KMS-11 (cell line): ENCODE measurements around the gene MAP7.

ENCODE experiments used
- H2AFZ ChIP-seq: fragments of 200-600 bp; sonication (generic); 2 replicates; pipeline ENCODE4 v1.6.1; 2016; ENCODE audit warnings: antibody characterized with exemption, mixed run types, low read depth
- H3K27ac ChIP-seq: fragments of 200-600 bp; sonication (generic); 2 replicates; pipeline ENCODE4 v1.6.1; 2016; ENCODE audit warnings: mild to moderate bottlenecking, mixed run types
- H3K27me3 ChIP-seq: fragments of 200-600 bp; sonication (generic); 2 replicates; pipeline ENCODE4 v1.6.1; 2017; ENCODE audit warnings: mild to moderate bottlenecking, low read depth, mixed run types, moderate library complexity; ENCODE audit not compliant: insufficient read depth
- H3K36me3 ChIP-seq: fragments of 200-600 bp; sonication (generic); 2 replicates; pipeline ENCODE4 v1.6.1; 2017; ENCODE audit warnings: mild to moderate bottlenecking, mixed run types; ENCODE audit not compliant: insufficient read depth
- H3K4me1 ChIP-seq: fragments of 200-600 bp; sonication (generic); 2 replicates; pipeline ENCODE4 v1.6.1; 2016; ENCODE audit warnings: mild to moderate bottlenecking, low read depth, mixed run types; ENCODE audit not compliant: poor library complexity, severe bottlenecking
- H3K4me2 ChIP-seq: fragments of 200-600 bp; sonication (generic); 2 replicates; pipeline ENCODE4 v1.7.0; 2016; ENCODE audit warnings: mild to moderate bottlenecking, mixed run types
- H3K4me3 ChIP-seq: fragments of 200-600 bp; sonication (generic); IDR thresholded peaks from 2 replicates; pipeline ENCODE4 v1.6.1; 2017; ENCODE audit warnings: low read depth, low read length, mixed read lengths; ENCODE audit not compliant: insufficient read depth
- H3K79me2 ChIP-seq: fragments of 200-600 bp; sonication (generic); 2 replicates; pipeline ENCODE4 v1.6.1; 2016; ENCODE audit warnings: low read depth, mixed run types; ENCODE audit not compliant: insufficient read depth
- H3K9ac ChIP-seq: fragments of 200-600 bp; sonication (generic); 2 replicates; pipeline ENCODE4 v1.6.1; 2016; ENCODE audit warnings: mild to moderate bottlenecking, mixed run types
- H4K20me1 ChIP-seq: fragments of 200-600 bp; sonication (generic); 2 replicates; pipeline ENCODE4 v1.6.1; 2016; ENCODE audit warnings: mild to moderate bottlenecking, mixed run types; ENCODE audit not compliant: insufficient read depth
- CTCF ChIP-seq: fragments of 200-600 bp; sonication (generic); conservative IDR thresholded peaks from 2 replicates; pipeline ENCODE4 v1.6.1; 2017; ENCODE audit warnings: low read depth, mild to moderate bottlenecking, antibody characterized with exemption, low read length, moderate library complexity, mixed read lengths

The MAP7 gene

GRCh38 chr6:136440203-136440602 lies 110.0 kb downstream of the MAP7 start:
- no peaks in the 10 kb centered on the region for H3K79me2 ChIP-seq
- no peak overlapping the region for H3K9ac ChIP-seq
- no peaks in the 10 kb centered on the region for H3K36me3 ChIP-seq

GRCh38 chr6:136439514-136440190 lies 110.6 kb downstream of the MAP7 start:
- no peak for TF ChIP-seq CTCF
- H3K27ac ChIP-seq: no peak overlapping the region
- no peak overlapping the region for H3K4me2 ChIP-seq
- no peaks in the 10 kb centered on the region for H3K79me2 ChIP-seq
- H3K4me3 ChIP-seq: no peak overlapping the region
- no peaks in the 10 kb centered on the region for H3K27me3 ChIP-seq
- H4K20me1 ChIP-seq: no peaks in the 10 kb centered on the region
- H3K4me1 ChIP-seq: no peaks in the 10 kb centered on the region
- H2AFZ ChIP-seq: no peak overlapping the region
- H3K9ac ChIP-seq: no peak overlapping the region
- no peaks in the 10 kb centered on the region for H3K36me3 ChIP-seq

More at GRCh38 chr6:136440203-136440602, 110.0 kb downstream of the MAP7 start:
- Histone ChIP-seq H4K20me1 (no peaks in the 10 kb centered on the region), H3K27me3 (no peaks in the 10 kb centered on the region), H3K4me3 (no peak overlapping the region), H3K27ac (no peak overlapping the region), H3K4me1 (no peaks in the 10 kb centered on the region), H2AFZ (no peak overlapping the region), H3K4me2 (no peak overlapping the region)
- TF ChIP-seq CTCF: no peak

GRCh38 chr6:136438441-136438840 lies 111.8 kb downstream of the MAP7 start:
- H3K27me3 ChIP-seq: no peaks in the 10 kb centered on the region
- H3K79me2 ChIP-seq: no peaks in the 10 kb centered on the region
- no peak overlapping the region for H3K9ac ChIP-seq
- no peak overlapping the region for H3K4me3 ChIP-seq
- no peak overlapping the region for H3K27ac ChIP-seq
- no peaks in the 10 kb centered on the region for H3K36me3 ChIP-seq
- no peak for TF ChIP-seq CTCF
- no peak overlapping the region for H2AFZ ChIP-seq
- no peak overlapping the region for H3K4me2 ChIP-seq
- H4K20me1 ChIP-seq: no peaks in the 10 kb centered on the region
- no peaks in the 10 kb centered on the region for H3K4me1 ChIP-seq

GRCh38 chr6:136437246-136437645 lies 113.0 kb downstream of the MAP7 start:
- Histone ChIP-seq H3K4me1 (no peaks in the 10 kb centered on the region), H3K36me3 (no peaks in the 10 kb centered on the region), H2AFZ (no peak overlapping the region), H3K27me3 (no peaks in the 10 kb centered on the region), H3K4me3 (no peak overlapping the region), H3K79me2 (no peaks in the 10 kb centered on the region), H3K9ac (no peak overlapping the region), H4K20me1 (no peaks in the 10 kb centered on the region), H3K27ac (no peak overlapping the region), H3K4me2 (no peak overlapping the region)
- no peak for TF ChIP-seq CTCF
